T-helper 2 cell (primary cell): ENCODE results near the gene PDCD2.
"Not testable (repeated sequence)": the region's sequence is repeated elsewhere in the genome, so short reads cannot be mapped to it uniquely, and the experiment has no call there.

ENCODE experiments used
- DNase-seq, 5 experiments: peaks; one replicate each; pipeline versions ENCODE4 v3.0.0 to v3.0.0-alpha.2; 2012 to 2022

The PDCD2 gene

DNA sequence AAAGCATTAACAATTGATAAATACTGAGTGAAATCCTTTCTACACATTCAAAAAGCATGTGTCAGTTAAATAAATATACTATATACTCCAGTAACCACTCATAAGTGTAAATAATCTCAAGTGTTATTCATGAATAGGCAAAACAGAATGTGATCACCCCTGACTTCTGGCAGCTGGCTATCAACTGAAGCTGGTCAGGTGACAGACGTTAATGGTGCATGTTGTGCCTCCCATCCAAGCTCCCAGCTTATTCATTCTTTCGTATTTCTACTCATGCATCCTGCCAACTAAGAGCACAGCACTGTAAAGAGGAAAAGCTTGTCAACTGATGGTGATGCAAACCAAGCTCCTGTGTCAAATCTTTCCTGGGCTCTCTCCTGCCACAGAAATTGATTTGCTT lies 39.0 kb downstream of the PDCD2 start:
- DNase-seq, result no peak

DNA sequence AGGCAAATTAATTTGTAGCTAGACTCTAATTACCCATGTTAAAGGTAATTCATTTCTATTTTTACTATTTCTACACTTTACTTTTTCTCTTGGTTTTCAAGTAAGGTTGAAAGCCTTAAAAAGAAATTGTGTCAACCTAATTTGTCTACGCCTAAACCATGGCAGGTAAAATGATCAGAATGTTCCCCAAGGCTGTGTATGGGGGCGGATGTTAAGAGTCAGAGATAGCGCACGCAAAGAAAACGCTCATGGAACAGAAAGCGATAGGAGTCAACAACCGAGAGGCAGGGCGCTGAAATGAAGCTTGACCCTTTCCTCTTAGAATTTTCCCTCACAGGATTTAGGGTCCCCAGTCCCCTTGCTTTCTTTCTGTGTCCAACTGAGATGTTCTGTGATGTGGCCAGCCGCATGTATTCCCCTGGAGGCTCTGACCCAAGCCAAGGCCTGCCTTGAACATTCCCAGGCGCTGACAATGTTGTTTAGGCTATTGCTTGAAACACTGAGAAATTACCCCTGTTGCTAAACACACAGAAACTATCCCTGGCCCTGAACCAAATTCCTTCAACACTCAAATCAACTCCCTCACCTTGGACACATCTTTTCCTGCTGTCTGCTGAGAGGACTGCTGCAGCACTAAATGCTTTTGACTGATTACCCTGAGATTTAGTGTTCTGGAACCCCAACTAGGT lies 42.3 kb downstream of the PDCD2 start:
- DNase-seq, result no peak

DNA sequence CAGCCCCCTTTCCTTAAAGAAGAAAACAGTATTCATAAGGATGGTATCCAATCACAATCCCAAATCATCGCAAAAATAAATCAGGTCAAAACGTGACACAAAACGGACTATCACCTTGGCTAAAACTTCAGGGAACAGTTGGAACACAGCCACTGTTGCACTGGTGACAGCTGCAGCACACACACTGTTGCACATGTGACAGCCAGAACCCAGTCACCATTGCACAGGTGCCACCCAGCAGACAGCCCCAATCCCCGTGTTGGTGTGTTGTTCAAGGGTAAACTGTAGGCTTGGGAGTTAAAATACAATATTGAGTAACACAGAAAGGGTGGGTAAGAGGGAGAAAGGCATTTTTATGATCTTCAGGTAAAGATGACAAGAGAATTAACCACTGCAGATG lies 47.1 kb downstream of the PDCD2 start:
- no peak for DNase-seq

DNA sequence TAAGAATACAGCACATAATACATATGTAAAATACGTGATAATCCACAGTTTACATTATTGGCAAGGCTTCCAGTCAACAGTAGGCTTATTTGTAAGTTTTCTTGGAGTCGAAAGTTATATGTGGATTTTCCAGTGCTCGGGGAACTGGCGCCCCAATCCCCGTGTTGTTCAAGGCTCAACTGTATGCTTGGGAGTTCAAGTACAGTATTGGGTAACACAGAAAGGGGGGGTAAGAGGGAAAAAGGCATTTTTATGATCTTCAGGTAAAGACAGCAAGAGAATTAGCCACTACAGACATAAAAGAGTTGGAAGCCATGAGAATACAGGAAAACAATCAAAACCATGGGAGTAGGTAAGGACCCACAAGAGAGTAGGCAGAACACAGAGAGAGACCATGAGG lies 47.8 kb downstream of the PDCD2 start:
- DNase-seq, result no peak

DNA sequence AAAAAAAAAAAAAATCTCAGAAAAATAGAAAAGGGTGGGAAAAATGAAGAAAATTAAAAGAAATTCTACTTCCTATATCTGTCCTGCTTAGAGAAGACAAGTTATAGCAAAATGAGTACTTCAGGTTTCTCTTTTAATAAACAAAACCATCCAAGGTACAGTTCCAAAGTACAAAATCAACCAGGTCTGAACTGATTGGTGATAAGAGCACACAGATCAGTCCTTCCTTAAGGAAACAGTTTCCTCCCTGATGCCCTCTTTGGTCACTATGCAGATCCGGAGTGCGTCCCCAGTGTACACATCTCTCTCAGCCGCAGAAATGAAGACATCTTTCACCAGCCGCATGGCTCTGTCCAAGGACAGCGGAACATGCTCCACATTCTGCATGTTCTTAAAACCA lies 49.4 kb downstream of the PDCD2 start:
- no peak for DNase-seq

DNA sequence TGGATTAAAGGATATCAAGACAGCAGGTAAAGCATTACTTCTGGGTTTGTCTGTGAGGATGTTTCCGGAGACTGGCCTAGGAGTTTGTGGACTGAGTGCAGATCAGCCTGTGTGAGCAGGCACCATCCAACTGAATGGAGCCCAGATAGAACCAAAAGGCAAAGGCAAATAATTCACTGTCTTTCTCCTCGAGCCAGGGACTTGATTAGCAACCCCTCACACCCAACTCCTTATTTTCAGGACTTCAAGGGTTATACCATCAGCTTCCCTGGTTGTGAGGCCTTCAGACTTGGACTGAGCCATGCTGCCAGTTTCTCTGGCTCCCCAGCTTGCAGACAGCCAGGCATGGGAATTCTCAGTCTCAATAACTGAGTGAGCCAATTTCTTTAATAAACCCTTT lies 50.6 kb downstream of the PDCD2 start:
- DNase-seq, result no peak

DNA sequence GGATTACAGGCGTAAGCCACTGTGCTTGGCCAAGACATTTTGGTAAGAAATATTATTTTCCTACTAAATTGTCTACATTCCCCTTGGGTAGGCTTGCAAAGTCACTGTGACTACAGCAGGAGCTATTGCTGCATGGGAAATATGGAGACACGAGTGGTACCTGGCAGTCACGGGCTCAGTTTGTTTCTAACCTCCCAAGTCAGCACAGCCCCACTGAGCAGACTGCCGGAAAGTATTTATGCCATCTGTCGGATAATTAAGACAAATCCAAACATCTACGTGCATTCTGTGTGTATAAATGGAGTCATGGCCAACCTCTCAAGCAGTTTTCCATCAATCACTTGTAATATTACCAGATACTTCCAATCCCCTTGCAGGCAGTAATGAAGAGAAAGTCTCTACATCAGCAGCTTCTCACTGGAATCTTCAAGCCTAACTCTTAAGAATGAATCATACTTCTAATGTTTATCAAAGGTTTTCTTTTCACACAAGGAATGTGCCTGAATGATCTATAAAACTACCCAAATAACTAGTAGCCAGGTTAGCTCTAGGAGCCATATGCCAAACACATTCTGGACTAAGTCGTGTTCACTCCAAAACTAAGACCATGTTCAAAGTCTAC lies 51.5 kb downstream of the PDCD2 start:
- DNase-seq, result no peak

DNA sequence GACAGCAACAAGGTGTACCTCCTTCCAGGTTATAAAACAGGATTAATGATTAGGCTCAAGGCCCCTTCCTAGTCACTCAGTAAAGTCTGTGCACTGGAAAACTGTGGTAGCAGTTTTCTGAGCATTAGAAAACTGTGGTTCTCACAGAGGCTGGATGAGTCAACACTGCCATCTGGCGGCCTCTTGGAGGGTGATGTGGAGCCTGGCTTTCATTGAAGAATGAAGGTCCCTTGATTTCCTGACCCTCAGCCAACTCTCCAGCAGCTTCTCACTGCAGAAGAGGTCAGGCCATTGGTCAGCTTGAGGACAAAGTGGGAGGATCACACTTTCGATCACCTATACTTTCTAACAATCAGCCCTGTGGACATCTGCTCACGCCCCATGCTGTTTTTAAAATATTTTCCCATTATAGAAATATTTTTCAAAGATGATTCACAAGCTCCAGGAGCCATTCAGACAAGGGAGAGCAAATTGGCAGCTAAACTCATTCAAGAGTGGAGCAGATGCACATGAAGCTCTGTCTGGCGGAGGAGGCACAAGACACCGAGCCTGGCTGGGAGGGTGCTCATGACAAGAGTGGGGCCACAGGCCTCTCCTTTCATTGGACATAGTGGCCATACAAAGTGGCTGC lies 54.5 kb downstream of the PDCD2 start:
- DNase-seq, result peak; percentile 17 to 57 (median 39)

DNA sequence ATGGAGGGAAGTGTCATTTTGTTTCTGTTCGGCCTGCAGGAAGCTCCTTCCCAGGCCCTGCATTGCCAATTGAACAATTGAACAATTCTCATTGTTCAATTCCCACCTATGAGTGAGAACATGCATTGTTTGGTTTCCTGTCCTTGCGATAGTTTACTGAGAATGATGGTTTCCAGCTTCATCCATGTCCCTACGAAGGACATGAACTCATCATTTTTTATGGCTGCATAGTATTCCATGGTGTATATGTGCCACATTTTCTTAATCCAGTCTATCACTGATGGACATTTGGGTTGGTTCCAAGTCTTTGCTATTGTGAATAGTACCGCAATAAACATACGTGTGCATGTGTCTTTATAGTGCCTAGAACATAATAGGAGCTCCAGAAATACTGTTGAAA lies 56.4 kb downstream of the PDCD2 start:
- DNase-seq, result not testable (repeated sequence)

DNA sequence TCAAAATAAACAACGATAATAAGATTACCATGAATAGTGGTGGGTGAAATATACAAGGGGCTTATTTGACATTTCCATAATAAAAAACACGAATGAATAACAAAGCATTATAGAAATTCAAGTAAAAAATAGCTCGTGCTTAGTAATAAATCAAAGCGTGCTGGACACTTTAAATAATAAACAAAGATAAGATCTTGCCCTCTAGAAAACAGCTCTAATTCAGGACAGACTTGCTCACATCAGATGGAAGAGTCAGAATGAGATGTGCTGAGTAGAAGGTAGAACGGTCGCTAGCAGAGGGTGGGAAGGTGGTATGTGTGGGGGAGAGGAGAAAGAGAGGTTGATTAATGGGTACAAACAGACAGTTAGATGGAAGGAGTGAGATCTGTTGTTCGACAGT lies 58.6 kb downstream of the PDCD2 start:
- DNase-seq, result no peak
